ENCODE data around the gene PATE1. TPM values are rescaled to one million over a fixed set of nuclear protein-coding genes. Genes with fewer than 3 reads are reported as not detected.

PATE1 gene
- polyA plus RNA-seq, 6 donors from 2014 or later: not detected

- peaks cover 24 to 34% (median 28%) of the 10 kb centered on the region in 3 donors for H3K27me3 Mint-ChIP-seq
- peaks cover 0 to 3% (median 0%) of the 10 kb centered on the region in 7 donors for H3K9me3 Mint-ChIP-seq
- ATAC-seq (ENCODE audit: low read depth in 2 of 2) (no peak), DNase-seq (no peak)
- no peak overlapping the region for H3K27ac Mint-ChIP-seq
- no peak overlapping the region for H3K4me3 Mint-ChIP-seq
- no peaks in the 10 kb centered on the region for H3K36me3 Mint-ChIP-seq
- H3K4me1 Mint-ChIP-seq: no peaks in the 10 kb centered on the region
Observed at GRCh38 chr11:125766251-125766650, 20.2 kb downstream of the PATE1 start.

GRCh38 chr11:125768336-125769046 lies 22.4 kb downstream of the PATE1 start:
- Mint-ChIP-seq H3K27me3 (peaks cover 27 to 34% (median 34%) of the 10 kb centered on the region in 3 donors), H3K4me3 (no peak overlapping the region), H3K9me3 (peaks cover 0 to 2% (median 0%) of the 10 kb centered on the region in 7 donors), H3K27ac (no peak overlapping the region), H3K4me1 (no peaks in the 10 kb centered on the region), H3K36me3 (no peaks in the 10 kb centered on the region)
- DNase-seq (no peak), ATAC-seq (ENCODE audit: low read depth in 2 of 2) (no peak)

GRCh38 chr11:125770583-125770982 lies 24.5 kb downstream of the PATE1 start:
- Mint-ChIP-seq H3K4me3 (no peak overlapping the region), H3K4me1 (no peaks in the 10 kb centered on the region), H3K9me3 (peaks cover 0 to 2% (median 0%) of the 10 kb centered on the region in 7 donors), H3K27ac (no peak overlapping the region), H3K27me3 (peaks cover 20 to 28% (median 27%) of the 10 kb centered on the region in 3 donors), H3K36me3 (no peaks in the 10 kb centered on the region)
- DNase-seq (no peak), ATAC-seq (ENCODE audit: low read depth in 2 of 2) (no peak)

- Mint-ChIP-seq H3K27ac (peak overlapping the region in 1 of 6 donors; percentile 0), H3K9me3 (peaks cover 0 to 7% (median 0%) of the 10 kb centered on the region in 7 donors), H3K4me3 (no peak overlapping the region), H3K36me3 (no peaks in the 10 kb centered on the region), H3K4me1 (no peaks in the 10 kb centered on the region), H3K27me3 (peaks cover 21 to 27% (median 27%) of the 10 kb centered on the region in 3 donors)
- ATAC-seq (ENCODE audit: low read depth in 2 of 2) (no peak), DNase-seq (no peak)
Observed at GRCh38 chr11:125772834-125773505, 26.9 kb downstream of the PATE1 start.

- no peak overlapping the region for H3K27ac Mint-ChIP-seq
- peaks cover 18 to 25% (median 25%) of the 10 kb centered on the region in 3 donors for H3K27me3 Mint-ChIP-seq
- no peaks in the 10 kb centered on the region for H3K36me3 Mint-ChIP-seq
- DNase-seq (no peak), ATAC-seq (ENCODE audit: low read depth in 2 of 2) (no peak)
- H3K4me1 Mint-ChIP-seq: no peaks in the 10 kb centered on the region
- no peak overlapping the region for H3K4me3 Mint-ChIP-seq
- peaks cover 0 to 7% (median 0%) of the 10 kb centered on the region in 7 donors for H3K9me3 Mint-ChIP-seq
Observed at GRCh38 chr11:125773516-125773915, 27.4 kb downstream of the PATE1 start.

- ATAC-seq (ENCODE audit: low read depth in 2 of 2): no peak
- H3K36me3 Mint-ChIP-seq: peaks cover 0 to 6% of the 10 kb centered on the region in 2 donors
- no peaks in the 10 kb centered on the region for H3K4me1 Mint-ChIP-seq
- no peak overlapping the region for H3K27ac Mint-ChIP-seq
- no peak overlapping the region for H3K4me3 Mint-ChIP-seq
- peaks cover 13 to 27% (median 20%) of the 10 kb centered on the region in 3 donors for H3K27me3 Mint-ChIP-seq
- no peak for DNase-seq
- H3K9me3 Mint-ChIP-seq: peaks cover 0 to 17% (median 4%) of the 10 kb centered on the region in 7 donors
Observed at GRCh38 chr11:125777309-125777708, 31.2 kb downstream of the PATE1 start.

GRCh38 chr11:125778728-125779127 lies 32.6 kb downstream of the PATE1 start, which contains the start of gene PATE2:
PATE2 (minus strand) TSS chr11:125778828; CDS start chr11:125778773, 55 bp downstream.
- no peak within 1 kb of the TSS for H3K4me3 Mint-ChIP-seq
- H3K27ac Mint-ChIP-seq: no peak within 1 kb of the TSS
- no peak for DNase-seq
- no peaks in the 10 kb centered on the region for H3K4me1 Mint-ChIP-seq
- H3K9me3 Mint-ChIP-seq: peaks cover 2 to 17% (median 10%) of the 10 kb centered on the region in 7 donors
- ATAC-seq (ENCODE audit: low read depth in 2 of 2): no peak
- H3K27me3 Mint-ChIP-seq: peaks cover 13 to 26% (median 18%) of the 10 kb centered on the region in 3 donors
- peaks cover 0 to 6% of the 10 kb centered on the region in 2 donors for H3K36me3 Mint-ChIP-seq

GRCh38 chr11:125784678-125785077 lies 38.6 kb downstream of the PATE1 start:
- Mint-ChIP-seq H3K36me3 (peaks cover 0 to 6% of the 10 kb centered on the region in 2 donors), H3K27ac (no peak overlapping the region), H3K4me3 (no peak overlapping the region), H3K9me3 (peaks cover 2 to 19% (median 10%) of the 10 kb centered on the region in 7 donors), H3K27me3 (peaks cover 4 to 29% (median 17%) of the 10 kb centered on the region in 3 donors), H3K4me1 (no peaks in the 10 kb centered on the region)
- DNase-seq: no peak
- no peak for ATAC-seq (ENCODE audit: low read depth in 2 of 2)

- Mint-ChIP-seq H3K36me3 (no peaks in the 10 kb centered on the region), H3K27me3 (peaks cover 4 to 27% (median 15%) of the 10 kb centered on the region in 3 donors), H3K4me1 (no peaks in the 10 kb centered on the region), H3K9me3 (peaks cover 4 to 17% (median 12%) of the 10 kb centered on the region in 7 donors), H3K27ac (peak within 1 kb of the TSS in 1 of 6 donors; percentile 27), H3K4me3 (no peak within 1 kb of the TSS)
- ATAC-seq (ENCODE audit: low read depth in 2 of 2): no peak
- no peak for DNase-seq
Observed at GRCh38 chr11:125787827-125788226, 41.7 kb downstream of the PATE1 start, which contains the start of gene PATE3. PATE3 (plus strand) TSS chr11:125788127; CDS start chr11:125788152, 25 bp downstream.

GRCh38 chr11:125790825-125791224 lies 44.7 kb downstream of the PATE1 start:
- Mint-ChIP-seq H3K36me3 (no peaks in the 10 kb centered on the region), H3K27ac (no peak overlapping the region), H3K4me1 (no peaks in the 10 kb centered on the region), H3K9me3 (peaks cover 12 to 37% (median 26%) of the 10 kb centered on the region in 7 donors), H3K4me3 (no peak overlapping the region), H3K27me3 (peaks cover 8 to 26% (median 15%) of the 10 kb centered on the region in 3 donors)
- ATAC-seq (ENCODE audit: low read depth in 2 of 2) (no peak), DNase-seq (no peak)

- Mint-ChIP-seq H3K36me3 (peaks cover 12 to 23% of the 10 kb centered on the region in 2 donors), H3K27me3 (peaks cover 0 to 16% (median 4%) of the 10 kb centered on the region in 3 donors), H3K4me3 (no peak overlapping the region), H3K4me1 (no peaks in the 10 kb centered on the region), H3K27ac (no peak overlapping the region), H3K9me3 (peaks cover 25 to 100% (median 62%) of the 10 kb centered on the region in 7 donors)
- no peak for DNase-seq
- no peak for ATAC-seq (ENCODE audit: low read depth in 2 of 2)
Observed at GRCh38 chr11:125797641-125798040, 51.6 kb downstream of the PATE1 start.

Measured in naive B cell (primary cell).